Measurements from ENCODE around the gene ACP1.
"Not testable (repeated sequence)": the region's sequence is repeated elsewhere in the genome, so short reads cannot be mapped to it uniquely, and the experiment has no call there.

The ACP1 gene

DNA sequence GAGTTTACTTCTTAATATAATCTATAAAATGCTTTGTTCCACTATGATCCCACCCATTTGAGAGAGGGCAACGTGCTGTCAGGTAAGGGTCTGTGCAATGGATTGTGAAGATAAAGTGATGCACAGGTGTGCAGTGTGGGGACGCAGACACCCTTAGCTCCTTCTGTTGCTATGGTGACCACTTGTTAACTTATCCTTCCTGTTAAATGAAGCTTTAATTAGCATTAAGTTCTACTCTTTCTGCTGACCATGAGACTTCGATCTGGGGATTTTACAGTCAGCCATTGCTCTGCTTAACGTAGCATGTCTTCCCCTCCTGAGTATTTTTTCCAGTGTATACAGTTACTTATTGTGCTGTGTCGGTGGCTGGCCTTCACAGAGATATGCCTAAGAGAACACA, 46.2 kb downstream of the ACP1 start:
- no peak for DNase-seq (ENCODE audit: low spot score)

DNA sequence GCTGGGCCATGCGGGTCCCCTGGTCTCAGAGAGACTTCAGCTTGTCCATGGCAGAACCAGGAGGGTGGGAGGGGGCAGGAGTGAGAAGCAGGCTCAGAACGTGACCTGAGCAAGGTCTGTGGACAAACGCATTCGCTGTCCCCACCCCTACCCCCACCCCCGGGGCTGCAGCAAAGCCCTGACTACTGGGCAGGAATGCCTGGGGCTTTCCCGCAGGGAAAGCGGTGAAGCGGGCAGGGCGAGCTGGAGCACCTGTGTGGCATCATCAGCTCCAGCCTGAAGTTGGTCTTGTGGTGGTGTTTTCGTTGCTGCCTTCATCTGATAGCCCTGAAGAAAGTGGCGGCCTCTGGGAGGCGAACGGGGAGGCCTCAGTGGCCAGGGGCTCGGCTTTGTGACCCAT, 49.2 kb downstream of the ACP1 start:
- no peak for DNase-seq (ENCODE audit: low spot score)

DNA sequence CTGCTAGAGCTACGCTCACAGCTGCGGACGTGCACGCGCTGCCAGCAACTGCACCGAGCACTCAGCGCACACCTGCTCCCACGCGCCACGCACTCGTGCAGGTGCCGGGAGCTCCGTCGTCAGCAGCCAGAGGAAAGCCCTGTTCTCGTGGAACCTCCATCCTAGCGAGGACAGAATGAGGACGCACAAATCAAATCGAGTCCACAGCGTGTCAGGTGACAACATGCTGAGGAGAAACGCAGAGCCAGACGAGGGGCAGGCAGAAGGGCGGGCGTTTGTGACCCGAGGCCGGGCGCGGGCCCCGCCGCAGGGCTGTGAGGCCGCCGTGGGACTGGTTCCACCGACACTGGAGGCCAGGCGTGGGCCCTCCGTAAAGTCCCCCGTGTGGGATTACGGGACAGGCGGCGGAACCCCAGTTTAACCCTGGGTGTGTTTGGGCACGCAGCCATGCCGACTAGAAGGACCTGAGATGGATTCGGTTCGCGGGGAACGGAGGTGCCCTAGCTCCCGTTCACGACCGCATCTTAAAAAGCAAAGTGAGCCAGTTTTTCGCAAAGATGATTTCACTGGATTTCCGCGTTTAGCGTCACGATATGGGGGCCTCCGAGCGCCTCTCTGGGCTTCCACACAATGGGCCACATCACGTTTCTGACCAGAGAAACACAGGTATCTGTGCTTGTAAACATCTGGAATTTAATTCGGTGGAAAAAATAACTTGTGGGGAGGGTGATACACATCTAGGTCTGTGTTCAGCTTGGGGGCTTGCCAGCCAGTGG, 50.0 kb downstream of the ACP1 start:
- no peak for DNase-seq (ENCODE audit: low spot score)

DNA sequence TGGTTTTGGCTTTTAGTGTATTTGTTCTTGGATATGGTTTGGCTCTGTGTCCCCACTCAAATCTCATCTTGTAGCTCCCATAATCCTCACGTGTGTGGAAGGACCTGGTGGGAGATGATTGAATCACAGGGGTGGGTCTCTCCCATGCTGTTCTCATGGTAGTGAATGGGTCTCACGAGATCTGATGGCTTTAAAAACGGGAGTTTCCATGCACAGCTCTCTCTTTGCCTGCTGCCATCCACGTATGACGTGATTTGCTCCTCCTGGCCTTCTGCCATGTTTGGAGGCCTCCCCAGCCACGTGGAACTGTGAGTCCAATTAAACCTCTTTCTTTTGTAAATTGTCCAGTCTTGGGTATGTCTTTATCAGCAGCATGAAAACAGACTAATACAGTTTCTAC, 51.2 kb downstream of the ACP1 start:
- not testable (repeated sequence) for DNase-seq (ENCODE audit: low spot score)

DNA sequence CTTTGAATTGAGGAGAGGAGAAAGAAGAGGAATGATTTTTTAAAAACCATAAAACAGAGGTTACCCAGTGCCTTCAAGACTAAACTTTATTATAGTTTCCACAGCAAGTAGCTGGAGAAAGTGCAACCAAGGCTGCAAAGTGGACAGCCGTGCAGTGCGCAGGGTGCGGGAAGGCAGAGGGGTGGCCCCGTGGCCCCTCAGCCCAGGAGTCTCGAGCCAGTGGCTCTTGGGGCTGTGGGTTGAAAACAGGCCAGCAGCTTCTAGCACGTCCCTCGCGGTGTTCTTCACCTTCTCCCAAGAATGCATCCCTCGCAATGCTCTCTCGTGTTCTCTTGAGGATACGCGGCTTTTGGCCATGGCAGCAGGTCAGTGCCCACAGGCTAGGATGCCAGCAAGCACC, 51.6 kb downstream of the ACP1 start:
- DNase-seq (ENCODE audit: low spot score), result no peak

DNA sequence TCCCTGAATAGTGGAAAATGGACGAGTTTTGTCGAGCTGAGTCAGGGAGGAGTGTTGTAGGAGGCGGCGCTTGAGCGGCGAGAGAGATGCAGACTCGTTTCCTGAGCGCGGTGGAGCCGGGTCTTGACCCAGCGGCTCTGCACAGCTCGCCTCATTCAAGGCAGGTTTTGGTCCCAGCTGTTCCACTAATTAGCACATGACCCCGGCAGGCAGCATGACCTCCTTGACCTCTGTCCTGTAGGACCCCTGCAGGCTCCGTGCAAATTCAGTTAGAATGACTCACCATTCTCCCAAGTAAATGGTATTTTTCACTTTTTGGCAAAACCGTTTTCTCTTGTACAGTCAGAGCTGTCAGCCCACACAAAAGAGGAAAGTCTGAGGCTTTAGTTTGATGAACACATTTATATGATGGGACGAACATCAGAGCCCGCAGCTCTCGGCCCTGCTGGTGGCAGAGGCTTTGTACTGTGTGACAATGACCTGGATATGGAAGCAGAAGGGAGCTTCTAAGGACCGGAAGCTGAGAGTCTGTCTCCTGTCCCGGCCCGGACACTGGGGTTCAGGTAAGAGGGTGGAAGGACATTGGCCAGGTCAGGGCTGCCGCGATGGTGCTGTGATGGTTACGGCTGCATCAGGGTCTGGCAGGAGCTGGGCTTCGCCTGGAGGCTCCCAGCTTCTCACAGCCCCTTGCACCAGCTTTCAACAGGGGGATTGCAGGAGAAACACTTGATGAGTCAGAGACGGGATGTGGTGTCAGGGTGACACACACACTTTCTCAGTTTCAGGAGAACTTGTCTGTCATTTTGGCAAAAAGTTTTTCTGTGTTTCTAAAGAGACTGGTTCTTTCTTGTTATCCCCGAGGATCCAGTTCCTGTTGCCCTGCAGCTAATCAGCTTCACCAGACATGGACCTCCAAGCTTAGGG, 53.0 kb downstream of the ACP1 start:
- no peak for DNase-seq (ENCODE audit: low spot score)

DNA sequence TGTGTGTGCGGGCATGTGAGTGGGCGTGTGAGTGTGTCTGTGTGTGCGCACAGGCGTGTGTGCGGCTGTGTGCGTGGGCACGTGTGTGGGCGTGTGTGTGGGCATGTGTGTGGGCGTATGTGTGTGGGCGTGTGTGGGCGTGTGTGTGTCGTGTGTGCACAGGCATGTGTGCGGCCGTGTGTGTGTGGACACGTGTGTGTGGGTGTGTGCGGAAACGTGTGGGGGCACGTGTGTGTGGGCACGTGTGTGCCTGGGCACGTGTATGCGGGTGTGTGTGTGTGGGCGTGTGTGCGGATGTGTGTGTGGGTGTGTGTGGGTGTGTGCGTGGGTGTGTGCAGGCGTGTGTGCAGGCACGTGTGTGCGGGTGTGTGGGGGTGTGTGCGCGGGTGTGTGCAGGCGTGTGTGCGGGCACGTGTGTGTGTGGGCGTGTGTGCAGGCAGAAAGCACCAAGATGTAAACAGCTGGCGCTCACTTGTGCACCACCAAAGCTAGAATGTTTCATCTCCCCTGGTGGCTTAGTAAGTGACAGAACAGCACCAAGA, 54.4 kb downstream of the ACP1 start:
- no peak for DNase-seq (ENCODE audit: low spot score)

DNA sequence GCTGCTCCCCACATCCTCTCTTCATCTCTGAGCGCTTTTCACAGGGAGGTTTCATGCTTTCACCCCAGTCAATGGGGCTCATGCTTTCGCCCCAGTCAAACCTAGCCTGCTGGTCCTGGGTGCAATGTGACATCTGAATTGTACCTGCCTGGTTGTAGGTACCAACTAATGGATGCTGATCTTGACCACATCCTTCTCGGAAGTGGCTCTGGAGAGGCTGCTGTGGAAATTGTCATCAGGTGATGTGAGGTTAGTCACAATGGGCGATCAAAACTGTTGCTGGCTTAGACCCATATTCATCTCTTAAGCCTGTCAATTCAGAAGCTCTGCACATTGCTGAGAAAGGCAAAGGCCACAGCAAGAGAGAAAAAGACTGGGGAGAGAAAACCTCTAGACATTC, 55.8 kb downstream of the ACP1 start:
- no peak for DNase-seq (ENCODE audit: low spot score)

DNA sequence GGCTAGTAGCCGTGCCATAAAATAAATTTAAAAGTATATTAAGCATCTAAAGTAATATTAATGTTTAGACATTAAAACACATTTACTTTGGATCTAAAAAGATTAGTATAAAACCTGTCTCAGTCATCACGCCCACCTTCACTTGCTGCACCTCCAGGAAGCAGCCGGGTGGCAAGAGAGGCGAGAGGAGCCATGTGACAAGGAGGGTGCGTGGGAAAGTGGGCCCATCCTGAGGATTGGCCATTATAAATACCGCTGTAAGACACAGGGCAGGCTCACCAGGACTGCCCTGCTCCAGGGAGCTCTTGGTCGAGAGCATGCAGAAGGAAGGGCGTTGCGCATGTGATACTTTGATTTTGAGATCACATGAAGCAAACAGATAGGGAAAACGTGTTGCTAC, 57.6 kb downstream of the ACP1 start:
- no peak for DNase-seq (ENCODE audit: low spot score)

DNA sequence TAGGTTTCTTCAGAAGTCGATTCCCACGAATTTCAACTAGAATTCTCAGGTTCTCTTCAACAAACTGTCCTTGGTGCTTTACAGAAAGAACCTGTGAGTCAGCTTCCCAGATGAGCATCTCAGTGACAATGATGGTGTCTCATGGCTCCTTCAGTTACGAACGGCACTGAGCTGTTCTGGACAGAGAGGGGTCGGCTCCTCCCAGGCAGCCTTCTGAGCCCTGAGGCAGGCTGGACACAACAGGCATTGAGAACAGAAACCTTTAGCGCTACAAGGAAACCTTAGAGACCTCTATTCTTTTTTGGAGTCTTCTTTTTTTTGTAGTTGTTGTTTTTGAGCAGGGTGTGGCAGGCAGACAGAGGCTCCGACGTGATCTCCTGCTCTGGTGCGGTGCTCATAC, 58.3 kb downstream of the ACP1 start:
- DNase-seq (ENCODE audit: low spot score), result no peak

All from HuH-7 (cell line).